ENCODE results near the gene DGCR8. TPM values are rescaled to one million over a fixed set of nuclear protein-coding genes. Genes with fewer than 3 reads are reported as not detected.

Gene DGCR8
- total RNA-seq, 1 donor from 2014 or later: 29.1 TPM

GRCh38 chr22:20140521-20140964 lies 60.5 kb downstream of the DGCR8 start:
- Histone ChIP-seq H3K9me3 (ENCODE audit: low read depth) (no peaks in the 10 kb centered on the region), H3K36me3 (no peaks in the 10 kb centered on the region)

GRCh38 chr22:20141186-20142077 lies 61.4 kb downstream of the DGCR8 start:
- Histone ChIP-seq H4K20me1 (ENCODE audit: low read depth) (peaks cover 33% of the 10 kb centered on the region), H3K9ac (no peak overlapping the region), H3K4me3 (no peak overlapping the region), H3K9me3 (ENCODE audit: low read depth) (no peaks in the 10 kb centered on the region), H3K27ac (no peak overlapping the region), H3K79me2 (ENCODE audit: low read depth) (no peaks in the 10 kb centered on the region), H3K36me3 (no peaks in the 10 kb centered on the region), H3F3A (ENCODE audit: low read depth) (no peaks in the 10 kb centered on the region), H3K4me2 (no peak overlapping the region), H2AFZ (replicated peaks) (no peak overlapping the region), H3K4me1 (no peaks in the 10 kb centered on the region), H3K27me3 (no peaks in the 10 kb centered on the region)
- no peaks in the 10 kb centered on the region for H3K9me3 Mint-ChIP-seq
- no peak for DNase-seq (ENCODE audit: low spot score)
- H3K27ac Mint-ChIP-seq: no peak overlapping the region
- no peak for TF ChIP-seq CTCF (IDR thresholded peaks at IDR 0.05)
- no peak for TF ChIP-seq EZH2phosphoT487 (IDR thresholded peaks at IDR 0.05)
- H3K4me3 Mint-ChIP-seq: no peak overlapping the region
- H3K36me3 Mint-ChIP-seq: no peaks in the 10 kb centered on the region
- H3K27me3 Mint-ChIP-seq (ENCODE audit: insufficient read depth, low read depth): no peaks in the 10 kb centered on the region
- peaks cover 5% of the 10 kb centered on the region for H3K4me1 Mint-ChIP-seq

More at GRCh38 chr22:20140521-20140964, 60.5 kb downstream of the DGCR8 start:
- DNase-seq (ENCODE audit: low spot score): no peak
- no peak overlapping the region for H3K27ac ChIP-seq
- H3K27me3 ChIP-seq: no peaks in the 10 kb centered on the region
- Mint-ChIP-seq H3K4me3 (no peak overlapping the region), H3K4me1 (peaks cover 3% of the 10 kb centered on the region), H3K27me3 (ENCODE audit: insufficient read depth, low read depth) (peaks cover 2% of the 10 kb centered on the region), H3K27ac (no peak overlapping the region), H3K9me3 (no peaks in the 10 kb centered on the region), H3K36me3 (no peaks in the 10 kb centered on the region)
- H2AFZ ChIP-seq (replicated peaks): no peak overlapping the region
- H3F3A ChIP-seq (ENCODE audit: low read depth): no peaks in the 10 kb centered on the region
- H3K4me3 ChIP-seq: no peak overlapping the region
- peaks cover 41% of the 10 kb centered on the region for H4K20me1 ChIP-seq (ENCODE audit: low read depth)
- no peaks in the 10 kb centered on the region for H3K4me1 ChIP-seq
- H3K9ac ChIP-seq: no peak overlapping the region
- H3K79me2 ChIP-seq (ENCODE audit: low read depth): no peaks in the 10 kb centered on the region
- TF ChIP-seq EZH2 (IDR thresholded peaks at IDR 0.05): no peak
- TF ChIP-seq EZH2phosphoT487 (IDR thresholded peaks at IDR 0.05): no peak
- no peak for TF ChIP-seq CTCF (IDR thresholded peaks at IDR 0.05)
- H3K4me2 ChIP-seq: no peak overlapping the region

- Histone ChIP-seq H3K9ac (no peak overlapping the region), H3K27ac (no peak overlapping the region), H3K4me1 (no peaks in the 10 kb centered on the region), H2AFZ (replicated peaks) (no peak overlapping the region), H3K4me3 (no peak overlapping the region), H3K36me3 (no peaks in the 10 kb centered on the region), H4K20me1 (ENCODE audit: low read depth) (peaks cover 17% of the 10 kb centered on the region), H3K27me3 (no peaks in the 10 kb centered on the region), H3K4me2 (no peak overlapping the region), H3F3A (ENCODE audit: low read depth) (no peaks in the 10 kb centered on the region), H3K9me3 (ENCODE audit: low read depth) (no peaks in the 10 kb centered on the region), H3K79me2 (ENCODE audit: low read depth) (no peaks in the 10 kb centered on the region)
- Mint-ChIP-seq H3K4me1 (peaks cover 4% of the 10 kb centered on the region), H3K27me3 (ENCODE audit: insufficient read depth, low read depth) (no peaks in the 10 kb centered on the region), H3K36me3 (no peaks in the 10 kb centered on the region), H3K27ac (no peak overlapping the region), H3K9me3 (no peaks in the 10 kb centered on the region), H3K4me3 (no peak overlapping the region)
- DNase-seq (ENCODE audit: low spot score): no peak
- TF ChIP-seq EZH2phosphoT487 (IDR thresholded peaks at IDR 0.05) (no peak), CTCF (IDR thresholded peaks at IDR 0.05) (no peak), EZH2 (IDR thresholded peaks at IDR 0.05) (no peak)
Observed at GRCh38 chr22:20142711-20143621, 62.9 kb downstream of the DGCR8 start.

Data from neural progenitor cell (in vitro differentiated cells).